NCI-H2081 (cell line): Measurements from ENCODE around the gene MRPL24.
A peak's percentile ranks its signal among the peaks of the same experiment; 100 is the strongest.
"Not testable (repeated sequence)": the region's sequence is repeated elsewhere in the genome, so short reads cannot be mapped to it uniquely, and the experiment has no call there.

Experiments used
- DNase-seq, 2 experiments: peaks; one replicate each; lab custom pipeline; 2025; lab: John Stamatoyannopoulos, UW

MRPL24 gene

DNA sequence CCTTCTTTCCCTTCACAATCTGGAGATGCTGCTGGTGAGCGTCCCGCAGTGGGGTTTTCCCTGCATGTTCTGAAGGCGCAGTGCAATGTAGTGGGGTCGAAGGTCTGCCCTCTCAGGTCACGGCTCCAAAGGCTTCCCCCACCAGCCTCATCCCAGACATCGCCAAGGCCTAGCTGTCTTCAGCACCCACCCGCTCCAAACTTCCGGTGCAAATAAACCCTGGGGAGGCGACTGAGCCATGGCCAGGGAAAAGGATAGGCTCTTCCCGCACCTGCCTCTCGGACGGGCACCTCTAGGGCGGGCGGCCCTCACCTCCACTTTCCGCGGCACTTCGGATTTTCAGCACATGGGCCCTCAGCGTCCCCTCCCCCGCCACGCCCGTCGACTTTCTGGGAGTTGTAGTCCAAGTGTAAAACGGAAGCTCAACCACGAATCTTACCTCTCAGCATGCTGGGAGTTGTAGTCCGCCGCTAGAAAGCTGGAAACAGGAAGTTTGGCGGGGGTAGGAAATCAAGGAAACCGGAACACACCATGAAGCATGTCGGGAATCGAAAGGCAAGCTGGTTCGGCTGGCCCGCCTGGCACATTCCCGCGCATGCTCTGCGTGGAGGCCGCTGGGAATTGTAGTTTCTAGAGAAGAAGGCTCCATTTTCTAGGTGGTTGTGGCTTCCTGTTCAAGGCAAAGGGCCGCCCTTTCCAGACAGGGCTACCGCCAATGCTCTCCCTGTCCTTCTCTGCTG is at the start of gene MRPL24:
Gene MRPL24, minus strand, starts transcription at position 348 of the 740 bp plus-strand sequence. CDS start 2,384 bp downstream, outside the sequence.
- DNase-seq, result peak; percentile 99 to 100

DNA sequence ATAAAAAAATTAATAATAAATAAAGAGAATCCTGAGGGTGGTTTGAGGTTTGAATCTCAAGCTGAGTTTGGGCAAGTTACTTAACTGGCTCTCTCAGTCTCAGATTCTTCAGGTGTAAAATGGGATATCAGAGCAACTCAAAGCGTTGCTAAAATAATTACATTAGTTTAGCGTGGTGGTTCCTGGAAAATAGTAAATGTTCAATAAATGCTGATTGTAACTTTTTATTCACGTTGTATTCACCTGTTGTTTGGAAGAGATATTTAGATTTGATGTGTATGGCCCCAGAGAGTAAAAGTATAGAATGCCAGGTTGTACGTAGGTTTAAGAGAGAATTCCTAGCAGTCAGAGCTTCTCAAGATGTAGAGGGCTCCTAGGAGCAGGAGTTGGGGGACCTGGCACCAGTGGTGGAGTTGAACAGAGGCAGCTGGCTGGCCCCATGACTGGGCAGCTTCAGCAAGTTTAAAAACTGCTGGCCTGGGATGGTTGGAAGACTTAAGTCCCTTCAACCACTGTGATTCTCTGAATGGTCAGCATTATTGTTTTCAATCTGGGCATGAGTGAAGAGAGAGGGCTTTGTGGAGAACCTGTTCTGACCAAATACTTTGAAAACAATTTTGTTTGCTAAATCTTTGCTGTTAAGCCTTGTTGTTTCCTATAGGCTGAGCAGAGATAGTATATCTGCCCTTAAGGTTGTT is 48.9 kb upstream of the MRPL24 start:
- DNase-seq, result no peak

DNA sequence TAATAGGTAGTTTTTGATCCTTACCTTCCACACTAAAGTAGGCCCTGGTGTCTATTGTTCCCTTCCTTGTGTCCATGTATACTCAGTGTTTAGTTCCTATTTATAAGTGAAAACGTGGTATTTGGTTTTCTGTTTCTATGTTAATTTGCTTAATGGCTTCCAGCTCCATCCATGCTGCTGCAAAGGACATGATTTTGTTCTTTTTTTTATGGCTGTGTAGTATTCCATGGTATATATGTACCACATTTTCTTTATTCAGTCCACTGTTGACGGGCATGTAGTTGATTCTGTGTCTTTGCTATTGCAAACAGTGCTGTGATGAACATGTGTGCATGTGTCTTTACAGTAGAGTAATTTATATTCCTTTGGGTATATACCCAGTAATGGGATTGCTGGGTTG is 47.2 kb upstream of the MRPL24 start:
- no peak for DNase-seq

DNA sequence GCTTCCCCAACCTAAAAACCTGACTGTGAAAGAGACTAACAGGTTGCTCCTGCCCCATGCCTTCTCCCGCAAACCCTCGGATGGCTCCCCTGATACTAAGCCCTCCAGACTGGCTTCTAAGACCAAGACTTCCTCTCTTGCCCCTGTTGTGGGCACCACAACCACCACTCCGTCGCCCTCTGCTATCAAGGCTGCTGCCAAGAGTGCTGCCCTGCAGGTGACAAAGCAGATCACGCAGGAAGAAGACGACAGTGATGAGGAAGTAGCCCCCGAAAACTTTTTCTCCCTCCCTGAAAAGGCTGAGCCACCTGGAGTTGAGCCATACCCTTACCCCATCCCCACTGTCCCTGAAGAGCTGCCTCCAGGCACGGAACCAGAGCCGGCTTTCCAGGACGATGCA is 45.8 kb upstream of the MRPL24 start:
- DNase-seq, result no peak

DNA sequence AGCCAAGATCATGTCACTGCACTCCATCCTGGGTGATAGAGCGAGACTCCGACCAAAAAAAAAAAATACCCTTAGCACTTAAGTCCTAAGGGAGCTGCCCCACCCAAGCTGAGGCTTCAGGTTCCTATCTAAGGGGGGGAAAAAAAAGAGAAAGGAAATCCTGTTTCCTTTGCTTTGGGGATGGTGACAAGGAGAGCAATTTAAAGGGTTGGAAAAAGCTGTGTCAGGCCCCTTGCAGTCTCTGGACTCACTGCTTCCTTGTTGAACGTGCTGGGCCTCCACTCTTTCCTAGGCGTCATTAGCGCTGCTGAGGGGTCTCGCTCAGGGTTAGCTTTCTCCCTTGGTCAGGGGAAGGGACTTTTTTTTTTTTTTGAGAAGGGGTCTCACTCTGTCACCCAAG is 44.6 kb upstream of the MRPL24 start:
- DNase-seq, result no peak

DNA sequence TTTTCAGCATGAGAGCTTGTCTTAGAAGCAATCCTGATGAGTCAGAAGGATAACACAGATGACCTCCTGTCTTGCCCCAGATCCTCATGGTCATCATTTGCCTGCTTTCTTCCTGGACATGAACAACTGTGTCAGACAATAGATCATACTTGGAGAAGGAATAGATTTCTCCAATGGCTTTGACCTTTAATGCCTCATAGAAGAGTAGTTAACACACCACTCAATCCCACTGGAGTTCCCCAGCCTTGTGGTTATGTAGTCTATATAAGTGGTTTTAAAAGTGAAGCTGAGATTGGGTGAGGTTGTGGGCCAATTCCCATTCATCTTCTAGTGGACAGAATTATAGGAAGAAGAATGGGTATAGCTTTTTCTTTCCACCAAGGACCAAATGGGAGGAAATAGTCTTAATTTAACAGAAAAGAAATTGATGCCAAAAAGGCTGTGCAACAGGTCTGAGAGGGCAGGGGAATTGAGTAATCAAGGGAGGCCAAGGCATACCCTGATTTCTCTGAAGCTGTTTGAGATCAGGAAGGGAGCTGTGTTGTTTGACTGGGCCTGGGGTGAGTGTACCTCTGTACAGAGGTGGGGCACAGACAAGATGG is 40.8 kb upstream of the MRPL24 start:
- no peak for DNase-seq

DNA sequence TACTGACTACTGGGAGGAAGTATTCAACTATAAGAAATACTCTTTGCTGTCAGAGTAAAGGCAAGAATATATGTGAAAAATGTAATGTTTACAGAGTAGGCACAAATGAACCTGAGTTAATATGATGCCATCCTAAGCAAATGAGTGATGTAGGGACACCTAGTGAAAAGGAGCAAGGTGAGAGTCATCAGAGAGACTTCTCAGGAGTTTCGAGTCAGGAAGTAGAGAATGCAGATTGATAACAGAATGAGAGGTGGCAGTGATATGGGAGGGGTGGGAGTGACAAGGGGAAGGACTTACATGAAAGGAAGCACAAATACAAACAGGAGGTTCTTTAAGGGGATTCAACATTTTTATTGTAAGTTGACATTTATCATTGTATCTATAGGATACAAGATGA is 36.7 kb upstream of the MRPL24 start:
- DNase-seq, result no peak

DNA sequence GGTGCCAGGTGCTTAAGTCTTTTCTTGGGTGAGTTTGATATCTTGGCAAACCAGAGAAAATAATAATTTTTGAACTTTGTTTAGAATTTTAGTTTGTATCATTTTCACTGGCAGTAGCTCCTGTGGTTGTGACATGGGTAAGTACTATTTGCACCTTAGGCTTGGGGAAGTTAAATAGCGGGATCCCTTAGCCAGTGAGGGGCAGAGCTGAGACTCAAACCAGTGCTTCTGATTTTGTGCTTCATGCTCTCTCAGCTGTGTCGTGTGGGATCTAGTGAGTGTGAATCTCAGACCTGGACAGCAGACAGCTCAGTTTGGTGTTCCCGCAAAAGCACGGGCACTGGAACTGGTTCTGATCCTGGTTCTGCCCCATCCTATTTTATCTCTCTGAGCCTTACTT is 36.1 kb upstream of the MRPL24 start:
- no peak for DNase-seq

DNA sequence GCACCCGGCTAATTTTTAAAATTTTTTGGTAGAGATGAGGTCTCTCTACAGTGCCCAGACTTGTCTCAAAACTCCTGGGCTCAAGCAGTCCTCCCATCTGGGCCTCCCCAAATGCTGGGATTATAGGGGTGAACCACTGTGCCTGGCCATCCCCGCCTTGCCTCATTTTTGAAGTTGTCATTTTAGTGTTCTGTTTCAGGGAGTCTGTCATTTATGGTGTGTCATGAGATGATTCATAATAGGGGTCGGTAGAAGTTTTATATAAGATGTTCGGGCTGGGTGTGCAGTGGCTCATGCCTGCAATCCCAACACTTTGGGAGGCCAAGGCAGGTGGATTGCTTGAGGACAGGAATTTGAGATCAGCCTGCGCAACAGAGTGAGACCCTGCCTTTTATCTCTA is 34.9 kb upstream of the MRPL24 start:
- DNase-seq, result no peak

DNA sequence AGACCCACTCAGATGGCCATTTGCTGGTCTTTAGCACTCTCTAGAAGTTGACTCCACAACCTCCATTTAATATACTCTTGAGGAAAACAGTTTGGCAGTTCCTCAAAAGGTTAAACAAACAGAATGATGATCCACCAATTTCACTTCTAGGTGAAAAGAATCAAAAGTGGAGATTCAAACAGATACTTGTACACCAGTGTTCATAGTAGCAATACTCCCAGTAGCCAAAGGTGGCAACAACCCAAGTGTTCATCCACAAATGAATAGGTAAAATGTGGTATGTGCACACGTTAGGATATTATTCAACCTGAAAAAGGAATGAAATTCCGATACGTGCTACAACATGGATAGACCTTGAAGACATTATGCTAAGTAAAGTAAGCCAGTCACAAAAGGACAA is 32.7 kb upstream of the MRPL24 start:
- no peak for DNase-seq

DNA sequence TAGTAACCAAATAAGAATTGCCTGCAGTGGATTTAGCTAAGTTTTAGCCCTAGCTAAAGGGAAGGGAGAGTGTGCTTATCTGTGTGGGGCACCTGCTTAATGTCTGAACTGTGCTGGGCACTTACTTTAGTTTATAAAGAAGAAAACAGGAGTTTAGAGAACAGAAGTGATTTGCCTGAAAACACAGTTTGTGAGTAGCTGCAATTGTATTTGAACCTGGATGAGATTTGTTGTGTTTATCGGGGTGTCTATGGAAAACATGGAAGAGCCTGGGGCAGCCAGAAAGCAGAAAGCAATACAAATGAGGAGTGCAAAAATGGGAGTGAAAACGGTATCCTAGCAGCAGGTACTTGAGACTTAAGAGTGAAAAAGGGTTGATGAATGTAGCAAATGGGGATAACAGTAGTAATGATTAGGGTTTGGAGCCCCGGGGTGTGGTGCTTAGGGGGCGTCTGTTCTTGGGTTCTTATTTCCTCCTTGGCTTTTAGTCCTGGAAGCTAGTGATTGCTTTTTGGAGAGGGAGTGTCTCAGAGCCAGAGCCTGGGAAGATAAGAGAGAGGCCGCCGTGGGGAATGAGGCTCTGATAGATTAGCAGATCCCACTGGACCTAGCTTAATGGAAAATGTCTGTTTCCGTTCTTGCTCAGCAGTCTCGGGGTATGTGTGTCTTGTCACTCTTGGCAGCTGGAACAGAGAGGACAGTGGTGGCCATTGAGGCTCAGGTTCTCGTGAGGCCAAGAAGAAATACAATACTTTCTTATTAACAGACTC is 32.0 kb upstream of the MRPL24 start:
- DNase-seq, result no peak

DNA sequence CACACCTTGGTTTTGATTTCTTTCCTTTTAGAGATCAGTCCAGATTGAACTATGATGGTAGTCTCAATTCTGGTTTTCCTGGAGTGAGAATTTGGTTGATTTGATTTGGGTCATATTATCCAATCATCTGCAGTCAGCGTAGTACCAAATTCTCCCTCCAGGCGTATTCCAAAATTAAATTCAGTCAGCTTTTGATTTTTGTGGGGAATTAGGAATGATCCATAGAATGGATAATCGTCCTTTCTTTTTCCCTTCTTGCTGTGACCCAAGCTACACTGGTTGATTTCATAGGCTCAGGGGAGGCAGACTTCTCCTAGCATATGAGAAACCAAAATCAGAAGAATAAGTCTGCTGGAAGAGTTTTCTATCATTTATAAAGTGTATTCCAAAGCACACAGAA is 31.3 kb upstream of the MRPL24 start:
- DNase-seq, result no peak

DNA sequence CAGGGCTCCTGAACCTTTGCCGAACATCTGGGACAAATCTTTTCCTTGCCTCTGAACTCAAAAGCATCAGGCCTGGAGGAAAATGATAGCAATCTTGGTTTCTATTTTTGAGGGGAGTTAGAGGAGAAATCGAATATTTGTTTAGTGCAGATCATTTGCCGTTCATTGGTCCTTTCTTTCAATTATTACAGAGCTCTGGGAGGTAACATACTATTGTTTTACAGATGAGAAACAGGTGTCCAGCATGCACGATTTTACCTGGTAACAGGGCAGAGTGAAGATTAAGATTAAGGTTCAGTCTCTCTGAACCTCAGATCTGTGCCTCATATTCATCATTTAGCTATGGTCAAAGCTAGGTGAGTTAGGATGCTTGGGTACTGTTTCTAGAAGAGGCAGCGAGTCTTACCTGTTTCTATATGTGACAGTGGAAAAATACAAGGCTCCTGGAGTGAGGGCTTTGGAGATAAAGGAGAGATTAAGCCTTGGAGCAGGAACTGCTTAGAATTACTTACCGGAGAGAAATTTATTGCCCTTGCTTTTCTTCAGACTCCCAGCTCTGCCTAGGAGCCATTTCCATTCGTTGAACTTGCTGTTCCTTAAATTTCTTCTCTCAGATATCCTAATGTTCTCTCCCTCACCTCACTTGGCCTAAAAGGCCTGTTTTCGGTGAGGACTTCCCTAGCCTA is 27.9 kb upstream of the MRPL24 start:
- DNase-seq, result no peak

DNA sequence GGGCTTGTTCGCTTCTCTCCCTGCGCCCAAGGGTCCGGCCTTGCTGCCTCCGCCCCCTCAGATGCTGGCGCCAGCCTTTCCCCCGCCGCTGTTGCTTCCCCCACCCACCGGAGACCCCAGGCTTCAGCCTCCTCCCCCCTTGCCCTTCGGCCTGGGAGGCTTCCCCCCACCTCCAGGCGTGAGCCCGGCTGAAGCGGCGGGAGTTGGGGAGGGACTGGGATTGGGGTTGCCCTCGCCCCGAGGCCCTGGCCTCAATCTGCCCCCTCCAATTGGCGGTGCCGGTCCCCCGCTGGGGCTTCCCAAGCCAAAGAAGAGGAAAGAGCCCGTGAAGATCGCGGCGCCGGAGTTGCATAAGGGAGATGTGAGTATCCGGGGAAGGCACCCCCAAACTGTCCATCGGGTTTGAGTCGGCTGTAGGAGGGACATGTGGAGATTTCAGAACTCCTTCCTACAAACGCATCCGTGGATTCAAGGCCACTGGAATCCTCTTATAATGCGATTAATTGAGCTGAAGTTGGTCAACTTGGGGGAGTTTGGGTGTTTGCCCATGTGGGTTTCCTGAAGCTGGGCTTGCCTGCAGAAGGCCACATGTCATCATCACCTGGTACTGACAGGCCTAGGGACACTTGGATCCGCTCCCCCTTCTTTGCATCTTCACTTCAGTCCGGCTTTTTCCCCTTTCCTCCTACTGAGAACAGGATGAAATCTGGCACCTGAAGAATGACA is 27.2 kb upstream of the MRPL24 start:
- DNase-seq, result peak in 1 of 2 experiments; percentile 58

DNA sequence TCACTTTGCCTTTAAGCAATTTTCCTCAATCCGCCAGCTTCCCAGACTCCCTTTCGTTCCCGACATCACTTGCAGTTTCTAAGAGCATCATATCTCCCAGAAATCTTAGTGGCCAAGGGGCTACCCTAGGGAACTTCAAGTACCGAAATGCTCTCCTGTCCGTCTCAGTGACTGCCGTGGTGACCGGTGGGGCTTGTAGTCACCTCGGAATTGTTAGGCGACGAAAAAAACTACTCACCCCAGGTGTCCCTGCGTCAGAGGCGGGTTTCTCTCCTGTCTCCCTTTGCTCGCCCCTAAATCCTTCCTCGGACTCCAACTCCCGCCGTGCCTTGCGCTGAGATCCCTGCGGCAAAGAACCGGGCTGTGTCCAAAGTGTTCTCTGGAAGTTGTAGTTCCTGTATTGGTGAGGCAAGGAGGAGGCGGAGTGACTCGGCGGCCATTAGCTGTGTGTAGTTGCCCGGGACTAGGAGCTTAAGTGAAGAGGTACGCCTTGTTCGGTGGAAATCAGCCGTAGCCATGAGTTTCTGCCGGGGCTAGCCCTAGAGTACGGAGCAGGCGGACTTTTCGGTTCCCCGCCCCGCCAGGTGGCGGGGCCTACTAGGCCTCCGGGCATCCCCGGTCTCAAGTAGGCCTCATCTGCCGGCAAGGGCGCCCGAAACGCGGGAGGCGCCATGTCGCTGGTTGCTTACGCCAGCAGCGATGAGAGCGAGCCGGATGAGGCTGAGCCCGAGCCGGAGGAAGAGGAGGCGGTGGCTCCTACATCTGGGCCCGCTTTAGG is 26.4 kb upstream of the MRPL24 start, which contains the start of gene PRCC:
Gene PRCC, plus strand, starts transcription at position 435 of the 778 bp plus-strand sequence. Its CDS starts 237 bp downstream, at position 672.
- DNase-seq, result peak; percentile 100

DNA sequence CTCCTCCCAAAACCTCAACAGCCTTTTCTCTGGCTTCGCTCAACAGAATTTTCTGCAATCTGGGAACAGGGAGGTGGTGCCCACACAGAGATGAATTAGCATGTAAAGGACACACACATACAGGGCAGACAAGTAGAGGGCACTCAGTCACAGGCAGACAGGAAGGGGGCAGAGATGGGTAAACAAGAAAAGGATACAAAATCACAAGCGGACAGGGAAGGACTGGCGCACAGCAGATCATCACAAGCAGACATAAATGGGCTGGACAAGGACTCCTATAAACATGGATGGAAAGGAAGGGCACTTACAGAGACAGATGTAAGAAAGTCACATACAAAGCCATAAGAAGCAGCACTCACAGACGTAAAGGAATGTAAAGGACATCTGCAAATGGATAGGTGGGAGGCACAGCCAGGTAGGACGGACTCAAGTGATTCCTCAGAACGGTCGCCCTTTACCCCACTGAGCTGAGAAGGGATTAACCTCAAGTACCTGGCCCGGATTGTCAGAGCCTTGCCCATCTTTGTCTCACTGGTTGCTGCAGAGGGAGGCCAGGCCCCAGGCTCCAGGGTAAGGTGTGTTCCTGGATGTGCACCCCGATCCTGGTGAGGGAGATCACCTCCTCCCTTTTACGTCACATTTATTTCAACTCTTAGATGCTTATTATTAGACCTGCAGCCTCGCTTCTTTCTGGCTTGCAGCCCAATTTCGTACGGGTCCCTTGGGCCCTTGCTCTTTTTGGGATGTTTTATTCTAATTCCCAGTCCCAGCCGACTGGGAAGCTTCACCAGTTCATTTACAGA is 25.6 kb upstream of the MRPL24 start:
- DNase-seq, result no peak

DNA sequence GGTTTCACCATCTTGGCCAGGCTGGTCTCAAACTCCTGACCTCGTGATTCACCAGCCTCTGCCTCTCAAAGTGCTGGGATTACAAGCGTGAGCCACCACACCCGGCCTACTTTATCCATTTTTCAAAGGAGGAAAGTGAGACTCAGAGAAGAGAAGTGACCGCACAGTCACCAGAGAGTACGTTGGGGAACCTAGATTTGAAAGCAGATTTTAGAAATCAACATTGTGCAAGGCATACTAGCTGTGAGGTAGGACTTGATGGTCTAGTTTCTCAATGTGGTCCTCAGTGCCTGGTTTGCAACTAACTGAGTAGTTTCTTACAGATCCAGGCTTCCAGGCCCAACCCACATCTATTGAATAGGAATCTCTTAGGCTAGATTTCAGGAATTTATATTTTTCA is 24.8 kb upstream of the MRPL24 start:
- no peak for DNase-seq

DNA sequence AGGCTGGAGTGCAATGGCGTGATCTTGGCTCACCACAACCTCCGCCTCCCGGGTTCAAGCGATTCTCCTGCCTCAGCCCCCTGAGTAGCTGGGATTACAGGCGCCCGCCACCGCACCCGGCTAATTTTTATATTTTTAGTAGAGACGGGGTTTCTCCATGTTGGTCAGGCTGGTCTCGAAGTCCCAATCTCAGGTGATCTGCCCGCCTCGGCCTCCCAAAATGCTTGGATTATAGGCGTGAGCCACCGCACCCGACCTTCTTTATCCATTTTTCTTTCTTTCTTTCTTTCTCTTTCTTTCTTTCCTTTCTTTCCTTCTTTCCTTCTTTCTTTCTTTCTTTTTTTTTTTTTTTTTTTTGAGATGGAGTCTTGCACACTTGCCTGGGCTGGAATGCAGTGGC is 24.2 kb upstream of the MRPL24 start:
- not testable (repeated sequence) for DNase-seq

DNA sequence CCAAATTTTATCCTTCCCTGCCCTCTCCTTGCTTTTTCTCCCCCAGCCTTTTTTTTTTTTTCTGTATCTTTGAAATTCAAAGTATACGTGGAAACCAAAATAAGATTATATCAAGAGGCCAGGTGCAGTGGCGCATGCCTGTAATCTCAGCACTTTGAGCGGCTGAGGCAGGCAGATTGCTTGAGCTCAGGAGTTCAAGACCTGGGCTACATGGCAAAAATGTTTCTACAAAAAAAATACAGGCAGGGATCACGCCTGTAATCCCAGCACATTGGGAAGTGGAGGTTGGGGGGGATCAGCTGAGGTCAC is 19.9 kb upstream of the MRPL24 start:
- no peak for DNase-seq
